Measurements from ENCODE around the gene TXNRD1.

The TXNRD1 gene

DNA sequence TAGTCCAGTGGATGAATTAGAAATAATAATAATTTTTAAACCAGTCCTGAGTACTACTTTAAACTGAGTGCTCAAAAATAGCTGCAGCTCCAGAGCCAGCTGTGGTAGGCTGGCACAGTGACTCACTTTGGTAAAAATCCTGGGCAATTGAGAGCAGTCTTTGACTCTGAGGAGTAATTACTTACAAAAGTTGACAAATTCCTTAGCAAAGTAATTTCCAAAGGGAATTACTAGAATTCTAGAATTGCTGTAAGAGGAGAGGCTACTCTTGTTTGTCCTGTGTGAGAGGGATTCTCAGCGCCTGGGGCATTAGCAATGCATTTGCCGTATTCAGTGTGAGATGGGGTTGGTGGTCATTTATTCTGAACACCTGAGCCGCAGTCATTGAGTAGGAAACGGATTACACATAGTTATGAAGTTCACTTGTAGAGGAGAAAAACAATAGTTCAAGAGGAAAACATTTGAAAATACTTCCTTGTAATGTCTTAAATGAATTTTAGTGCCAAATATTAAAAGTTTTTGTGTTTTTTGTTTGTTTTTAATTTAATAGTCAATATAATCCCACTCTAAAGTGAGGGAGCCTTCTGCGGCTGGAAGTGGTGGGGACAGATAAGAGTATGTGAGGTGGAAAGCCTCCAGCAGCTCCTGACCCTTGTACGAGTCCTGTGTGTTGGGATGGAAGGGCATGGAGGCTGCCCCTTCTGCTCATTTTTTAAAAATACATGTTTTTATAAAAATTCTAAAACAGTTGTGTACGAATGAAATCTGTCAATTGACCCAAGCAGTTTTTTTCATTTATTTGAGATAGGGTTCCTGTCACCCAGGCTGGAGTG lies 129.9 kb downstream of the TXNRD1 start:
- in situ Hi-C loops (cut with MboI; ENCODE audit: low sequenced_read_pairs) = no loop called here

DNA sequence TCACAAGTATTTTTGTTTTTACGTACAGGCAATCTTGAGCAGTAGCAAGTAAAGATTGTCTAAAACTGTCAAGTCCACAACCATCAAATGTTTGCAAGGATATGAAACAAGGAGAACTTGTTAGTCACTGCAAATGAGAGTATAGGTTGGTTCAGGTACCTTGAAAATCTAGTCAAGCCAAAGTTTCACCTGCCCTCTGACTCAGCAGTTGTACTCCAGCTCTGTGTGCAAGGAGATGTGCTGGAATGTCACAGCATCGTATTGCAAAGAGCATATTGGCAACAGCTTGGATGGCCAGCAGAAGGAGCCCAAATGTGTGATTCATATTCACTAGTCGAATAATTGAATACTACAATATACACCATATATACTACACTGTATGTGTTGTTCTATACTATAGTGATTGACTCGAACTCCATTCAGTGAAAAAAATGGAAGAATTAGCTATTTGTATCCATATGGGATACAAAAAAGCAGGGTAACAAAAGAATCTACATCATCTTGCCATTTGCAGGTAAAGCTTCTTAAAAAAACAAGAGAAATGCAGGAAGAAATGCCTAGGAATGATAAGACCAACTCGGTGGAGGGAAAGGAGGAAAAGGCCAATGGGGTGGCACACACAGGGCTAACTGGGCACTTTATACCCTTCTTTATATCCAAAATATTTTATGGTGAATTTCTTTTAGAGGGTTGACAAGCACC lies 131.9 kb downstream of the TXNRD1 start:
- in situ Hi-C loops (cut with MboI; ENCODE audit: low sequenced_read_pairs) = no loop called here

DNA sequence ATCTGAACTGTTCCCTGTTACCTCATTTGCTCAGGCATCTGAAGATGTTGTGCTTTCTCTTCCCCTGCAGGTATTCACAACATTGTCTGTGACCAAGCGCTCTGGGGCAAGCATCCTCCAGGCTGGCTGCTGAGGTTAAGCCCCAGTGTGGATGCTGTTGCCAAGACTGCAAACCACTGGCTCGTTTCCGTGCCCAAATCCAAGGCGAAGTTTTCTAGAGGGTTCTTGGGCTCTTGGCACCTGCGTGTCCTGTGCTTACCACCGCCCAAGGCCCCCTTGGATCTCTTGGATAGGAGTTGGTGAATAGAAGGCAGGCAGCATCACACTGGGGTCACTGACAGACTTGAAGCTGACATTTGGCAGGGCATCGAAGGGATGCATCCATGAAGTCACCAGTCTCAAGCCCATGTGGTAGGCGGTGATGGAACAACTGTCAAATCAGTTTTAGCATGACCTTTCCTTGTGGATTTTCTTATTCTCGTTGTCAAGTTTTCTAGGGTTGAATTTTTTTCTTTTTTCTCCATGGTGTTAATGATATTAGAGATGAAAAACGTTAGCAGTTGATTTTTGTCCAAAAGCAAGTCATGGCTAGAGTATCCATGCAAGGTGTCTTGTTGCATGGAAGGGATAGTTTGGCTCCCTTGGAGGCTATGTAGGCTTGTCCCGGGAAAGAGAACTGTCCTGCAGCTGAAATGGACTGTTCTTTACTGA lies 132.9 kb downstream of the TXNRD1 start:
- in situ Hi-C loops (cut with MboI; ENCODE audit: low sequenced_read_pairs) = no loop called here

DNA sequence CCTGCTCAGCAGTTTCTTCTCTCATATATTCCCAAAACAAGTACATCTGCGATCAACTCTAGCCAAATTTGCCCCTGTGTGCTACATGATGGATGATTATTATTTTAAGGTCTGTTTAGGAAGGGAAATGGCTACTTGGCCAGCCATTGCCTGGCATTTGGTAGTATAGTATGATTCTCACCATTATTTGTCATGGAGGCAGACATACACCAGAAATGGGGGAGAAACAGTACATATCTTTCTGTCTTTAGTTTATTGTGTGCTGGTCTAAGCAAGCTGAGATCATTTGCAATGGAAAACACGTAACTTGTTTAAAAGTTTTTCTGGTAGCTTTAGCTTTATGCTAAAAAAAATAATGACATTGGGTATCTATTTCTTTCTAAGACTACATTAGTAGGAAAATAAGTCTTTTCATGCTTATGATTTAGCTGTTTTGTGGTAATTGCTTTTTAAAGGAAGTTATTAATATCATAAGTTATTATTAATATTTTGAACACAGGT lies 133.5 kb downstream of the TXNRD1 start:
- in situ Hi-C loops (cut with MboI; ENCODE audit: low sequenced_read_pairs) = no loop called here

DNA sequence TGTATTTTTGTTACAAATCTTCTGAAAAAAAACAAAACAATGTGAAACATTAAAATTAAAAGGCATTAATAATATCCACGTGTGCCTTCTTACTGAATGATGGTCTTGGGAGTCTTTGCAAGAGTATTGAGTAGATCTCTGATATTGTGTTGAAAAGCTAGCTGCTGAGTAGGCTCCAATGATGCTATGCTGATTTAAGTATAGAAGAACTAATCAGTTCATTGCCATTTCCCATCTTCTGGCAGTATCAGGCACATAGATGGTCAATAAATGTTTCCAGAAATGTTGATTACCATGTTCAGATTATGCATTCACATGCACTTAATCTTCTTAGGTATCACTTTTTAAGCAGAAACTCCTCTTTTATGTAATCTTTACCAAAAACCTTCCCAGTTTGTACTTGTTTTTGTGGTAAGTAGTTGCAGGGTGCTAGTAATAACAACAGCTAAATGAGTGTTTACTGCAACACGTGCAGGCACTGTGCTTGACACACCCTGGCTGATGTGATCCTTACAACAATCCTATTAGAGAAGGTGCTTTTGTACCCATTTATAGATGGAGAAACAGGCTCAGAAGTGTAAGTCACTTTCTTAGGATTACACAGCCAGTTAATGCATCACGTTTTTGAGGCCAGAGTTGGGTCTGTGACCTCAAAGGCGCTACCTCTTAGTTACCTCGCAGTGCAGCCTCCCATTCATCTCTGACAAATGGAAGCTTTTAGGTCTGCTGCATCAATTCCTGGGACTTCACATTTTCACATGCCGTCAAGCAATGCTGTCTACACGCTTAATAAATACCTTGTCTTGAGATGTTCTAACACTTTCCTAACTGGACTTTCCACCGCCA lies 134.9 kb downstream of the TXNRD1 start:
- in situ Hi-C loops (cut with MboI; ENCODE audit: low sequenced_read_pairs) = loop anchor here (25.0 kb wide), 1 partner anchor 138 kb away; the partner anchor contains the start of gene TXNRD1

DNA sequence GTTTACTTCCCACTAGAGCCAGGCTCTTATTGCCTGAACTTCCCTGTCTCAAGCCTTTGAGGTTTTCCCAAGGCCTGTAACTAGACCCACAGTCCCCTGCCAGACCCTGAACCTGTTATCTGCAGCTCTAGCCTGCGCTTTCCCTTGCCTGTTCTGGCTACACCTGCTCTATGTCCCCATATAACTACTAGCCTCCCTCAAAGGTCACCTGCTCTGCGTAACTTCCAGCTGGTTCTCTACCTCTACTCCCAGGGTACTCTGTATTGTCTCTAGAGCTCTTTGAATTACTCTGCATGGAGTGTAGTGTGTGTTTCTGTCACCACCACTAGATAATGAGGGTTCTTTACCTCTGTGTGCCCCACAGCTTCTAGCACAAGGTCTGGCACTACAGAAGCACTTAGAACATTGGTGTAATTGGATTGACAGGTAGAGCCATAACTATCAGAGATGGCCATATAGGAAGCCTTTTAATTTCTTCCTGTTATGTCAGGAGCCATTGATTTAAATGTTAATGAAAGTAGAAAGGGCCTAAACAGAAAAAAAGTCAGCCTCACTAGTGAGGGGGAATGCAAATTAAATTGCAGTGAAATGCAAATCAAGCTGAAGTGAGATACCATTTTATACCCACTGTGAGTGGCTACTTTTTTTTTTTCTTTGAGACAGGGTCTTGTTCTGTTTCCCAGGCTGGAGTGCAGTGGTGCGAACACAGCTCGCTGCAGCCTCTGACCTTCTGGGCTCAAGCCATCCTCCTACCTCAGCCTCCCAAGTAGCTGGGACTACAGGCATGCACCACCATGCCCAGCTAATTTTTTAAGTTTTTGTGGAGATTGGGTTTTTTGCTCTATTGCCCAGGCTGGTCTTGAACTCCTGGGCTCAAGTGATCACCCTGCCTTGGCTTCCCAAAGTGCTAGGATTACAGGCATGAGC lies 135.7 kb downstream of the TXNRD1 start:
- in situ Hi-C loops (cut with MboI; ENCODE audit: low sequenced_read_pairs) = loop anchor here (25.0 kb wide), 1 partner anchor 139 kb away; the partner anchor contains the start of gene TXNRD1

DNA sequence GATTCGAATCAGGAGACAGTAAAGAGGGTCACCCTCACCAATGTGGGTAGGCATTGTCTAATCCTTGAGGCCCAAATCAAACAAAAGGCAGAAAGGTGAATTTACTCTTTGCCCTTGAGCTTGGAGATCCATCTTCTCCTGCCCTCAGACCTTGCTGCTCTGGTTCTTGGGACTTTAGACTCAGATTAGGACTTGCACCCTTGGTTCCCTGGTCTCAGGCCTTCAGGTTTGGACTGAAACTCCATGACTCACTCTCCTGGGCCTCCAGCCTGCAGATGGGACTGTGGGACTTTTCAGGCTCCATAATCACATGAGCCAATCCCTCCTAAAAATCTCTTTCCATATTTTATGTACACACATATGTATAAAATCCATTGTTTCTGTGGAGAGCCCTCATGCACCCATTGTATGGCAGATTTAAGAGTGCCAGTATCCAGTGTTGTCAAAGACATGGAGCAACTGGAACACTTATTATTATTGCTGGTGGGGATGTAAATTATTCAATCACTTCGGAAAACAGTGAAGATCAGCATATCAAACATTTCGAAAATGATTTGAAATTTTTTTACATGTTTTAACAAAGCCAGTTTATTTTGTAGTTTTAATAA lies 136.6 kb downstream of the TXNRD1 start:
- in situ Hi-C loops (cut with MboI; ENCODE audit: low sequenced_read_pairs) = loop anchor here (25.0 kb wide), 1 partner anchor 140 kb away; the partner anchor contains the start of gene TXNRD1

DNA sequence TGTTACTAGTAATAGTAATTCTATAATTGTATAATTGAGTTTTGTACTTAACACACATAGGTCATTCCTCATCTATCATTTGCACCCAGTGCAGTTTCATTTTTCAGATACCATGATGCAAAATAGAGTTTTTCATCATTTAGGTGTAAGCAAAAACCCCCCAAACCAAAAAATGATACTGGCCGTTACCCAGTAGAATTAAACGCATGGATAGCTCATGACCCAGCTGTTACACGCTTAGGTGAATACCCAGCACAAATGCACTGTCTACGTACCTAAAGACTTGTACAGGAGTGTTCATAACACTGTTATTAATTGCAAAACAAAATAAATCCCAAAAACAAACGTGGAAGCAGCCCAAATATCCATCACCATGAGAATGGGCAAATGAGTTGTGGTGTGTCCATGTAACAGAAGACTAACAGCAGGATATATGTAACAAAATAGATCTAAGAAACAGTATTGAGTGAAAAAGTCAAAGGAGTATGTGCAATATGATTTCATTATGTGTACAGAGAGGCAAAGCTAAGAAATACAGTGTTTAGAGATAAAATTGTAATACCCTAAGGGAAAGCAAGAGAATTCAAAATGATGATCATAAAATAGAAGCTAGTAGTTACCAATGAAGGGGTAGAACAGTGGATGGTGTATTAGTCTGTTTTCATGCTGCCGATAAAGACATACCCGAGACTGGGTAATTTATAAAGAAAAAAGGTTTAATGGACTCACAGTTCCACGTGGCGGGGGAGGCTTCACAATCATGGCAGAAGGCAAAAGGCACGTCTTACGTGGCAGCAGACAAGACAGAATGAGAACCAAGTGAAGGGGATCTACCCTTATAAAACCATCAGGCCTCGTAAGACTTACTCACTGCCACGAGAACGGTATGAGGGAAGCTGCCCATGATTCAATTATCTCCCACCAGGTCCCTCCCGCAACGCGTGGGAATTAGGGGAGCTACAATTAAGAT lies 137.7 kb downstream of the TXNRD1 start:
- in situ Hi-C loops (cut with MboI; ENCODE audit: low sequenced_read_pairs) = loop anchor here (25.0 kb wide), 1 partner anchor 141 kb away; the partner anchor contains the start of gene TXNRD1

DNA sequence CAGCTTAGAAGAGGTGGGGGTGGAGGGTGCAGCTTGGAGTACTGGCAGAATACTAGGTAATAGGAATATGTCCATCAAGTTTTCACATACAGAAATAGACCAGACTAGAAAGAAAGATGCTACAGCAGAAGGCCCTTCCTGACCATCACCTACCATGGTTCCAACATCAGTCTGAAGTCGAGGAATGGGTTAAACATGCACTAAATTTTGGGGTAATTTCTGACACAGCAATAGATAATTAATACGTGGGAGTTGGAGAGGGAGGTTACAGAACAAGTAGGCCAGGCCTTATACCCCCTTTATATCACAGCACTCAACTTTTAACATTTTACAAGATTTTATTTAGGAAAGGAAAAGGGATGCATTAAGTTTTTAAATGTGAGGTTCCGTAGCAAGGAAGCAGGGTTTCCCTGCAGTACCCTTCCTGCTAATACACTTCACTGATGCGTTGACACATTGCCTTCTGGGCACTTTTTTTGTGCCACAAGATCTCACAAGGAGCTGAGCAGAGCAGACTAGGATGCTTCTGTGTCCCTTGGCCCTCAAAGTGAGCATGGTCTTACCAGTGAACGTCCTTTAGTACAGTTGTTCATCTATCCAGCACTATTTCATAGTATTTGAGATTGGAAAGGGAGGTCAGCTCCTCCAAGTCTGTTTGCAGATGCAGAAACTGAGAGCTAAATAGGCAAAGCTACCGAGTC lies 138.7 kb downstream of the TXNRD1 start:
- in situ Hi-C loops (cut with MboI; ENCODE audit: low sequenced_read_pairs) = loop anchor here (25.0 kb wide), 1 partner anchor 142 kb away; the partner anchor contains the start of gene TXNRD1

DNA sequence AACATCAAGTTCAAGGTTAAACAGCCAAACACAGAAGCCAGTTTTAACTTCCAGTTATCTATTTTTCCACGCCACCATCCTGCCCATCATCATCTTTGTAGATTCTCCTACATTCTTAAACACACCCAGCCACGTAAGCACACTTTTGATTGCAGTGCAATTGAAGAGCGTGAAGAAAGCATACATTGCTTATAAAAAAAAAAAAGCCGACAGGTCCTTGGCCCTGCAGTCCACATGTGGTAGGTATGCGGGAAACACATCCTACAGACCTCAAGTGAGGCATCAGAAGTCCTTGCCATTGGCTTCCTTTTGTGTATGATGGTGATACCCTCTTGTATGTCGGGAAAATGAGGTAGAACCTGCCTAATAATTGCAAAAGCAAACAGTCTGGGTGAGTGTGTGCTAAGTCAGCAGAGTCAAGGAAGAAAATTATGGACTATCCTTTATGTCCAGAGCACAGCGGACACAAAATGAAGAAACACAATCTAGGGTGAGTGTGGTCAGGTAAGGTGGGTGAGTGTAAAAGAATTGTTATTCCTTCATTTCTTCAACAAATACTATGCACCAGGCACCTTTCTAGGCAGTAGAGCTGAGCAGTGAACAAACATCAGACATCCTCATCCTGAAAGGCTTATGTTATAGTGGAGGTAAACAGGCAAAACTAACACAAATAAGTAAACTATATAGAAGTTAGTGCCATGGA lies 139.4 kb downstream of the TXNRD1 start:
- in situ Hi-C loops (cut with MboI; ENCODE audit: low sequenced_read_pairs) = loop anchor here (25.0 kb wide), 1 partner anchor 143 kb away; the partner anchor contains the start of gene TXNRD1

DNA sequence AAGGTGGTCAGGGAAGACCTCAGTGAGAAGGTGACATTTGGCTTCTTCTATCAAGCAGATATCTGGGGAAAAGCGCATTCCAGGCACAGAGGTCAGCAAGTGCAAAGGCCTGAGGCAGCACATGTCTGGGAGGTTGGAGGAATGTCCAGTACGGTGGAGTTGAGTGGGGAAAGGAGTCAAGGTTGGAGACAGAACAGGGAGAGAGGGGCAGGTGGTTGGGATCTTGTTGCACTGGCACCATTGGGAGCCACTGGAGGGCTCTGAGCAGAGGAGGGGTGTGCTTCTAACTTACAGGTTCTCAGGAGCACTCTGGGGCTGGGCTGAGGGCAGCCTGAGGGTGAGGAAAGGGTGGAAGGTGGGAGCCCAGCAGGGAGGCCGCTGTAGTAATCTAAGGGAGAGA lies 140.1 kb downstream of the TXNRD1 start:
- in situ Hi-C loops (cut with MboI; ENCODE audit: low sequenced_read_pairs) = loop anchor here (25.0 kb wide), 1 partner anchor 143 kb away; the partner anchor contains the start of gene TXNRD1

DNA sequence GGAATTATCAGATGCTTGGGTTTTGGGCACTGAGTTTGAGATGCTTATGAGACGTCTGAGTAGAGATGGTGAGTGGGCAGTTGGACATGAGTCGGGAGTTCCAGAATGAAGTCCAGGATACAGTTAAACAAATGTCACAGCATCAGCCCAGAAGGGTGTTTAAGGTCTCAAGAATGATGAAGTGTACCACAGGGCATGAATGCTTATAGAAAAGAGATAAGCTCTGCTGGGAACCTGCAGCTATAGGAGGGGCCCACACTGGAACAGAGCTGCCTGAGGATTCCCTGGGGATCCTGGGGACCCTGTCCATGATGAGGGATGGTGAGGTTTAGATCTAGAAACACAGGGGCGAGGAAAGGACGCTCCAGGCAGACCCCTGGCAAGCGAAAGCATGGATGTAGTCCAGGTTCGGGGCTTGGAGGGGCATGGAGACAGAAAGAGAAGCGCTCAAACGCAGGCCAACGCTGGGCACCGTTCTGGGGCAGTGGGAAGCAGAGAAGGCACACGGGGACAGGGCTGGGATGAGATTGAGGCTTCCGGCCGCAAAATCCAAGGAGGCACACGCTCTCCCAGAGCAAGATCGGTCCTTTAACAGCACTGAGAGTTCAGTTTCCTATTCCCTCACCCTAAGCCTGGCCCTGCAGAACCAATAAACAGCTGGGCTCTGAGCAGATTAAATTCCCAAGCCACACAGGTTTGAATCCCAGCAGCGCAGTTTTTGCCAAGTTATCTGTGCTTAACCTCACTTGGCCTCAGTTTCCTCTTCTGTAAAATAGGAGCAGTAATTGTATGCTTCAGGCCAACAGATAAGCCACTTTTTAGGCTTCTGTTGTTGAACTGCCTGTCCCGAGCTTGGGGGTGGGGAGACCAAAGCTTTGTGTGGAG lies 140.9 kb downstream of the TXNRD1 start:
- in situ Hi-C loops (cut with MboI; ENCODE audit: low sequenced_read_pairs) = loop anchor here (25.0 kb wide), 1 partner anchor 144 kb away; the partner anchor contains the start of gene TXNRD1

DNA sequence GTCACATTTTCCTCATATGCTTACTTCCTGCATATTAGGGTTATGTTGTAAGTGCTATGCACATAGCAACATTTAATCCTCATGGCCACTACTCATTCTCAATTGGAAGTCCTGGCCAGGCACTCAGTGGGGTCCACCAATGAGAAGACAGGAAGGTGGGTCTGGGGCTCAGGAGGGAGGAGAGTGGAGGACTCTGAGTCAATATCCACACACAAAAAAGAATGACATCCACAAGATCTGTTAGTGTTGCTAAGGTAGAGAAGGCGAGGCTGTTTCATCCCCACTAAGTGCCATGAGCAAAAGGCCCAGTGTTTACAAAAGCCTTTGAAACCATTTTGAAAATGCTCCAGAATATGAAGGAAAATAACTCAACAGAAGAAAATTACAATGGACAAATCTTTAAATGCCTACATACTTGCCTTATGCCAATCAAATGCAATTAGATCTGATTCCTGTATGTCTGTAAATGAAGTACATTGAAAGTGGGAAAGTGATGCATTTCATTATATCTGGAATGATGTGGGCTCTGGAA lies 141.9 kb downstream of the TXNRD1 start:
- in situ Hi-C loops (cut with MboI; ENCODE audit: low sequenced_read_pairs) = loop anchor here (25.0 kb wide), 1 partner anchor 145 kb away; the partner anchor contains the start of gene TXNRD1

DNA sequence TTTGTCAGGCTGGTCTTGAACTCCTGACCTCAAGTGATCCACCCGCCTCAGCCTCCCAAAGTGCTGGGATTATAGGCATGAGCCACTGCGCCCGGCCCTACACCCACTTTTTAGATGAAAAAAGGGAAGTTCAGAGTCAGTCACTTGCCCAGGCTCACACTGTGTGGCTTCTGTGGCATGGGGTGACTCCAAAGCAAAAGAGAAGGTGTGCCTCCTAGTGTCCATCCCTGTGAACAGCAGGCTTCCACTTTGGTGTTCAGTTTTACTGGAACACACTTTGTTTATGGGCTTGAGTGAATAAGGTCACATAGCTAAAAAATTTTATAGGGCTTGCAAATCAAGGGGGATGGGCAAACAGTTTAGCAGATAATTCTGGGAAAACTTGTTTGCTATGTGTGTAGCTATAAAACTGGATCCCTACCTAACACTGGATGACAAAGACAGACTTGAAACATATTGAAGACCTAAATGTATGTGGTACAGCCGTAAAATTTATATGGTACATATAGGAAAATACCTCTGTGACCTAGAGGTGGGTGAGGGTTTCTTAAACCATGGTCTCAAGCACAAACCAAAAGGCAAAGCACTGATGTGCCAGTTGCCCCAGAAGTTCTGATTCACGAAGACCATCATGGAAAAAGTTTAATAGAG lies 142.9 kb downstream of the TXNRD1 start:
- in situ Hi-C loops (cut with MboI; ENCODE audit: low sequenced_read_pairs) = loop anchor here (25.0 kb wide), 1 partner anchor 146 kb away; the partner anchor contains the start of gene TXNRD1
